SIG-M5 (cell line): ENCODE results near the gene TSR3.

Source experiments
- DNase-seq: peaks from one replicate; lab custom pipeline; 2025; lab: John Stamatoyannopoulos, UW

Gene TSR3

DNA sequence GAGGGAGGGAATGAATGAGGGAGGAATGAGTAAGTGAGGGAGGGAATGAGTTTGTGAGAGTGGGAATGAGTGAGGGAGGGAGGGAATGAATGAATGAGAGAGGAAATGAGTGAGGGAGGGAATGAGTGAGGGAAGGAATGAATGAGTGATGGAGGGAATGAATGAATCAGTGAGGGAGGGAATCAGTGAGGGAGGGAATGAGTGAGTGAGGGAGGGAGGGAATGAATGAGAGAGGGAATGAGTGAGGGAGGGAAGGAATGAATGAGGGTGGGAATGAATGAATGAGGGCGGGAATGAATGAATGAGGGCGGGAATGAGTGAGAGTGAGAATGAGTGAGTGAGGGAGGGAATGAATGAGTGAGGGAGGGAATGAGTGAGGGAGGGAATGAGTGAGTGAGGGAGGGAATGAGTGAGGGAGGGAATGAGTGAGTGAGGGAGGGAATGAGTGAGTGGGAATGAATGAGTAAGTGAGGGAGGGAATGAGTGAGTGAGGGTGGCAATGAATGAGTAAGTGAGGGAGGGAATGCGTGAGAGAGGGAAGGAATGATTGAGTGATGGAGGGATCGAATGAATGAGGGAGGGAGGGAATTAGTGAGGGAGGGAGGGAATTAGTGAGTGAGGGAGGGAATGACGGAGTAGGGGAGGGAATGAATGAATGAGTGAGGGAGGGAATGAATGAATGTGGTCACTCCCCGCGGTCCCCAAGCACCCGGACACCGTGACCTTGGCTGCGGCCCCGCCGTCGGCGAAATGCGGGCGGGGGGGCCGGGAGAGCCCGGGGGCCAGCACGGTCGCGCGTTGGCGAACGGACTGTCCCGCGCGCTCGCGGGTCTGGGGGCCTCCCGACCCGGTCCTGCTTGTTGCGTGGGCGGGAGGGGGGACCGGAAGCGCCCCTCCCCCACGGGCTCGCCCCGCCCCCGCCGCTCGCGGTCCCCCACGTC is 43.4 kb downstream of the TSR3 start:
- no peak for DNase-seq

DNA sequence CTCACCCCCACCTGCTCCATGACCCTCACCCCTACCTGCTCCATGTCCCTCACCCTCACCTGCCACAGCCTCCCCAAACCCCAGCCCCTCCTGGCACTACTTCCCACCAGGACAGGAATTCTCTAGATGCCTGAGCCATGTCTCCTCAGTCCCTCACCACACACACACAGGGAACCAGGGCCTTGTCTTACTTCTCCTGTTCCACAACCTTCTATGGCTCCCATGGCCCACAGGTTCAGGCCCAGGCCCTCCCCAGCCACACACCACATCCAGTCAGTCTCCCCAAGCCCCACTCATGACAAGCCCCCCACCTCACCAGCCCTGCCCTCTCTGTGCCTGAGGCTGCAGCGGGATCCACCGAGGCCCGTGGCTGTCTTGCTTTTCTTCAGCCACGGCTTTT is 45.3 kb downstream of the TSR3 start:
- DNase-seq: no peak

DNA sequence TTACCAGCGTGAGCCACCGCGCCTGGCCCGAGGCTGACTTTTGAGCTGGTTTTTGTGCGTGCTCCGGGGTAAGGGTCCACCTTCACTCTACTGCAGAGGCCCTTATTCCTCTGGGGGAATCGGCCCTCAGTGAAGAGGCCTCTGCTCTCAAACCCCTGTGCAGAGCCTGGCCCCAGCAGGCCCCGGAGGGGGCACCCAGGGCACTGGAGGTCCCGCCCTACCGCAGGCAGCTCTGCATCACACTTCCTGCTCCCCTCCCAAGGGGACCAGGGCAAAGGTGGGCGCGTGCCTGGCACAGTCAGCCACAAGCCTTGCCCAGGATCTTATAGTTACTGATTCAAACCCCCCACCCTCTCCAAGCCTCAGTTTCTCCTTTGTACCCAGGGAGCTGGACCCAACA is 45.9 kb downstream of the TSR3 start:
- DNase-seq: no peak

DNA sequence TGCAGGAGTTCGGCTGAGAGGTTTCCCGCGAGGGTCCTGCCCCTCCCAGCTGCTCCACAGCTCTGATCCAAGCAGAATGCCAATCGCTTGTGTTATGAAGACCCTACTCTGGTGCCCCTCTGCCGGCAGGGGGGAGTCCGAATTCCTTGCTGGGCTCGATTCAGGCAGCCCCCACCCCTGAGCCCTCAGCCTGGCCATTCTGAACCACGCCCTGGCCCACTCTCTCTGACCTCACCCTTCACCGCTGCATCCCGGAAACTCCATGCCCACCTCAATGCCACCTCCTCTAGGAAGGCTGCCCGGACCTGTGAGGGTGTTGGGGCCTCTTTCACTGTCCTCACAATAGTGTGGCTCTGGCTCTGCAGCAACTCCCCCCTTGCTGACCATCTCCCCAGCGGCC is 50.1 kb downstream of the TSR3 start:
- no peak for DNase-seq

DNA sequence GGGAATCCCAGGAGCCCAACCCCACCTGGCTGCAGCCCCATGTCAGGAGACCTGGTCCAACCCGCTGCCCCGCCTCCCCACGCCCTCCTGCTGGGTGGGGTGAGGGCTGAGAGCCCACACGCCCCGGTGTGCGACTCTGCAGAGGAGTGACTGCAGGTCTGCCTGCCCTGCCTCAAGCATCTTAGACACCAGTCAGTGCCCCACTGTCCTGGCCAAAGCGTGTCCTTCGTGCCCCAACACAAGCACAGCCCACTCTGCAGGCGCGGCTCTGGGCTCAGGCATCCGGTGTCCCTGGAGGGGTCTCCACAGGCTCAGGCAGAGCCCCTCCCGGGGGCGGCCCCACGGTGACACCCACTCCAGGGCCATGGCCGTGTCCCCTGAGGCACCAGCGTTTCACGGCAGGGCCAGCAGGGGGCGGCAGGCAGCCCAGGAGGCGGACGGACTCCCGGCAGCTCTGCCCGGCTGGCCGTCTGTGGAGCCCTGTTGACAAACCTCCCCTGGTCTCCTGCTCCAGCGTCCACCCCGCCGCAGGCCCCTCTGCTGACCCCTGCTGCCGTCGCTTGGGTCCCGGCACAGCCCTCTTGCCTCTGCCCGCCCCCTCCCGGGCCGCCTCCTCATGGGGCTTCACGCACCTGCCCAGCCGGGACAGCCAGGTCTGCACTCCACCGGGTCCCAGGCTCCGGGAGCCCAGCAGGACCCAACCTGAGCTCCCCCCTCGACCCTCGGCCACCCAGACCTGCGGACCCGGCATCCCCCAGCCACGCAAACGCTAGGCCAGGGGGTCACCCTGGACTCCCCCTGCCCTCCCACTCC is 50.8 kb downstream of the TSR3 start:
- no peak for DNase-seq

DNA sequence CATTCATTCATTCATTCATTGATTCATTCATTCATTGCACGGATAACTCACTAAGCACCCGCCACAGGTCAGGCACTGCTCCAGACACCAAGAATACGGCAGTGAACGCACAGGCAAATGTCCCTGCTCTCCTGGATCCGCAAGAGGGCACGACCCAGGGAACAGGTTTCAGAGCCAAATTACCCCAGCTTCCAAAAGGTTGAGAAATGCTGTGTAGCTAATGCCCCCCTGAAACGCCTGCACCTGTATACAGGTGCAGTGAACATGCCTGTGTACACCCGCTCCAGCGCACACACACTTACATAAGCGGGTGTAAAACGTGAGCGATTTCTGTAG is 51.8 kb downstream of the TSR3 start:
- DNase-seq: no peak
